HG03097 (cell line): Measurements from ENCODE around the gene SERP2.

Source experiments
- ATAC-seq: cut with Tn5 transposase; IDR thresholded peaks from one replicate; pipeline ENCODE4 v1.9.1; 2021; ENCODE audit not compliant: unreplicated experiment, low FRiP score

Gene SERP2

GRCh38 chr13:44407891-44408290, 34.3 kb downstream of the SERP2 start:
- ATAC-seq, result no peak

DNA sequence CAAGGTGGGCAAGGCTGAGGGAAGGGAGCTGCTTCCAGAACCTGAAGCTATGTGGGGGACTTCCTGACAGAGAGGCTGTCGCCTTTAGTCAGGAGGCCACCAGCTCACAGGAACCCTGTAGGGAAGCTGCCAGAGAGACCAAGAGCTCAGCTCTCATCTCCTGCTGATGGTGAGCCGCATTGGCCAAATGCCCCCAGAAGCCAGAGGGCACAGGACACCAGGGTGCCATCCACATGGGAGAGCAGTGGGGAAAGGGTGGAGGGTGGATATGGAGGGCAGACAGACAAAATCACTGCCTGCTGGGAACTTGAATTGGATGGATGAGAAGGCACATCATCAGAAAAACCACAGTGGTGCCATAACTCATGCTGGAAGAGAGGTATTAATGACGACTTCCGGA, 36.0 kb downstream of the SERP2 start:
- ATAC-seq, result no peak

DNA sequence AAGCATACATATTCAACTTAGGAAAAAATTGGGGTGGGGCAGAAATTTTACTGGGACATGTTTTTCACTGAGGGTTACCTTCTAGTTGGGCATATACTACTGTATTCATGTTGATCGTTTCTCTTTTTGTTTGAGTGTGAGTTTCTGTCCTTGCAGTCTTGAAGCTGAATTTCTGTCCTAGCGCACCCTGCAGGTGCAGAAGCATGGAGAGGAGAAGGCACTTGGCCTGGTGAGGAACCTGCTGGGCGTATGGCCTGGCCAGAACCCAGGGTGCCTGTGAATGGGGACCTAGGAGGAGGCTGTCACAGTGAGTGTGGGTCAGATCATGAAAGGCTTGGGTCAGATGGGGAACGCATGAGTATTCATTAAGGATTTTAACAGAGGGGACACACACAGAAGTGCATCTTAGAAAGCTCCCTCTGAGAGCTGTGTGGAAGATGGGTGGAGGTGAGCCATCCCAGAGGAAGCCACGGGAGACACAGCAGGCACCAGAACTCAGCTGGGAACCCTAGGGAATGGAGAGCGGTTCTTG, 36.8 kb downstream of the SERP2 start:
- no peak for ATAC-seq

DNA sequence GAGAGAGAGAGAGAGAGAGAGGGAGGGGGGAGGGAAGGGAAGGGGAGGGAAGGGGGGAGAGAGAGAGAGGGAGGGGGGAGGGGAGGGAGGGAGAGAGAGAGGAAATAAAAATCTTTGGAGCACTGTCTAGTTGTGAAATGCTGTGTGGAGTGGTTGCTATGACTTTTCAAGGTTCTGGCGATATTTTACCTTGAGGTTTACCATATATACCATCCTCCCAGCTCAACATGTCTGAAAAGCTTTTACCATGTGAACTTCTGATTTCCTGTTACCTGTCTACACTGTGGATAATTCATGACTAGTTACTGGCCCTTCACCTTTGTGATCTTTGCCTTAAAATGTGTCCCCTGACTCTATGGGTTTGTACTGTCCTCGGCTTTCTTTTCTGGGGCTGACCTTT, 38.2 kb downstream of the SERP2 start:
- no peak for ATAC-seq

DNA sequence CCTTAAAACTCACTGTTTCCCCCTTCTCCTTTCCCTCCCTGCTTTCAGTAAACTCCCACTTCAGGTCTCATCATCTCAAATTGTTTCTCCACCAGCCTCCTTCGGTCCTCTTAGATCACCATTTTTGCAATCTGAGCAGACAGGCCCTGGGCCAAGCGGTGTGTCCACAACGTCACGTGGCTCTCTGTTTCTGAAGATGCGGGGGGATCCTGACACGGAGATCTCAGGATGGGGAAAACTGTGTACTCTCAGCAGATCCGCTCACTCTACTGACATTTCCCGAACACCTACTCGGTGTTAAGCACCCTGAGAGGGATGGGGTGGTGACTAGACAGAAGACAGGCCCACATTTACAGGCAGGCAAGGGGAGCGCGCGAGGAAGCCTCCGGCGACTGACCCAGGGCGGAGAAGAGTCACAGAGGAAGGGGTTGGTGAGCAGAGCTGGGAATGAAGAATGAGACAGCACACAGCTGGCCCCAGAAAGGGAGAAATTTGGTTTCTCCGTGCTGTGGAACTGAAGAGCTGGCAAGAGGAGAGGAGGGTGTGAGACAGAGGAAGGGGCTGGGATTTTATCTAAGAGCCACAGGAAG, 38.8 kb downstream of the SERP2 start:
- no peak for ATAC-seq

GRCh38 chr13:44413095-44413494, 39.5 kb downstream of the SERP2 start:
- no peak for ATAC-seq

GRCh38 chr13:44414716-44415115, 41.1 kb downstream of the SERP2 start:
- ATAC-seq, result no peak

DNA sequence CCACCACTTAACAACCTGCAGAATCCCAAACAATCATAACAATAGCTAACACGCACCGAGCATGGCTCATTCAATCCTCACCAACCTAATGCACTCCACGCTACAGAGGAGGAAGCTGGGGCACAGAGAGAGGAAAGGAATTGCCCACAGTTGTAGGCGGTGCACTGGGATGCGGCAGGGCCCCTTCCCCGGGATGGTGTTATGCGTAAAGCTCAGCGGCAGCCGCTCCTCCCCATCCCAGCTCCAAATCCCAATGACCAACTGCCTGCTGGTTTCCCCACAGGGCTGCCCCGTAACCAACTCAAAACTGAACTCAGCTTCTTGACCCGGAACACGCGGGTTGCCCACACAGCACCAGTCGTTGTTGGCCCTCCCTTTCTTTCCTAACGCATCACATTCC, 42.2 kb downstream of the SERP2 start:
- no peak for ATAC-seq

GRCh38 chr13:44416301-44416700, 42.7 kb downstream of the SERP2 start:
- ATAC-seq, result no peak

- no peak for ATAC-seq
These were observed 43.1 kb downstream of the SERP2 start for GRCh38 chr13:44416744-44417143.

GRCh38 chr13:44417446-44417845, 43.8 kb downstream of the SERP2 start:
- ATAC-seq, result no peak

DNA sequence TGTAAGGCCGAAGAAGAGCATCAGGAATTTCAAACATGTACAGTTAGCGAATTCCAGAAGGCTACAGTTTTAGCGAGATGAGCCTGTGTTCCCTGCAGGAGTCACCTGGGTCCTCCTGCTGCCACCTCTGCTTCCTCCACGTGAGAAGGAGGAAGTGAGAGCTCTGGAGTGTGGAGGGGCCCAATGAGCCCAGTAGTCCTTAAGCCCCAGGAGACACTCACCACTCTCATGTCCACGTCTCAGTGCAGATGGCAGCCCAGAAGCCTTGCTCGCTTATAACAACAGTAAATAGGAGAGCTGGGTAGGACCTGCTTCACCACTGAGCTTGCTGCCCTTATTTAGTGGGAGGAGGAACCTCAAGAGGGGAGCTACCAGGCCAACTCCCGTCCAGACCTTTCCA, 44.3 kb downstream of the SERP2 start:
- no peak for ATAC-seq

GRCh38 chr13:44420376-44421220, 47.0 kb downstream of the SERP2 start:
- no peak for ATAC-seq

DNA sequence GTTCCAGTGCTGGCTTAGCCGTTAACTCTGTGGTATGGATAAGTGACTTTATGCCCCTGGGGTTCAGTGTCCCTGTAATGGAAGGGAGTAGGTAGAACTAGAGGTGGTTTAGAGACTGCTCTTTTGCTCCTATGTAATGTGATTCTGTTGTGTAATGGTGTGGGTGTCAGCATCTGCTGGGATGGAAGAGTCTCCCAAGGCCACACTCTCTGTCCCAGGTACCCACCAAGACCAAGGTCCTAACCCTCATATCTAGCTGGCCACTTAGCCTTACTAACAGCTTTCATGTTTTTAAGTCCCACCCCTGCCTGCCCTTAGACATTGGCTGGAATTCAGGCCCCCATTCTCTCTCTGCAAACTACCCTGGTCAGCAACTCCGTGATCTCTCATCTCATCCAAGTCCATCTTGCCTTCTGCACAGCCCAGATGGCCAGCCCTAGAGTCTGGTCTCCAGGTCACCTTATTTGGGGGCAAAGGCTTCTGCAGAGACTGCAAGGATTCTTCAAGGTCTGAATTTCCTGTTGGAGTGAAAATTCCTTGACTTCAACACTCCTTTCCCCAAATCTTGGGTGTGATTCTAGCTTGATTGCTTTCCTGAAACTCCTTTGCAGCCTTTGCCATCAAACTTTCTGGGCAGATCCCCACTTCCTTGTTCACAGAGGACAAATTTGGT, 48.4 kb downstream of the SERP2 start:
- ATAC-seq, result no peak

DNA sequence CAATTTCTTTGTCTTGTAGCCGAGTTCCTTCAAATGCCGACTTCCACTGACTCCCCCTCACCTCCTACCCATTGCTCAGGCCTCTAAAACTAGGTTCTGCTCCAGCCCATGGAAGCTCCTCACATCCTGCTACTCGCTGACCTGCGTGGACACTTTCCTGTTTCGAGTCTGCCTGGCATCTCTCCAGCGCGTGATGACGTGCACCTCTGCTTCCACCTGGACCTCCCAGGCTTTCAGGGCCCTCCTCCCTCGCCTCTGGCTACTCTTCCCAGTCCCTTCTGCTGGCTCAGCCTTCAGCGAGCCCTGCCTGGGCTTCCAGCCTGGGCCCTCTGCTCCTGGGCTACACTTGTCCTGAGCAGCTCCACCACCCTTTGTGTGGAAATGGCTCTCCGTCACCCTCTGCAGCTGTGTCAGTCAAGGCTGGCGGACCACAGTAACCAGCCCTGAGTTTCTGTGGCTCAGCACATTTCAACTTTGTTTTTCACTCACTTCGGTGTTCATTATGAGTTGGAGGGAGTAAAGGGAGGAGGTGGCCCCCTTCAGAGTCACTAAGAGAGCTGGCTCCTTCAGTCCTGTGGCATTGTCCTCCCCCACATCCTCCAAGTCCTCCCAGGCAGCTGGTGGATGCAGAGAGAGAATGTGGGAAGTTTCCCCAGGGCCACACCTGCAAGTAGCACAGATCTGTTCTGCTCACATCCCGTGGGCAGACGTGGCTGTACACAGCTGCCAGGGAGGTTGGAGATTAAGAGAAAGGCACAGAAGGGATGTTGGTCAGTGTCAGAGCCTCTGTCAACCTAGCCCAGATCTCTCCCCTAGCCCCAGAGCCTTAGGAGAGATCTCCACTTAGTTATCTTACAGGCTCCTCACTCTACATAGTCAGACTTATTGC, 49.4 kb downstream of the SERP2 start:
- no peak for ATAC-seq

- no peak for ATAC-seq
These were observed 50.2 kb downstream of the SERP2 start for GRCh38 chr13:44423824-44424223.

DNA sequence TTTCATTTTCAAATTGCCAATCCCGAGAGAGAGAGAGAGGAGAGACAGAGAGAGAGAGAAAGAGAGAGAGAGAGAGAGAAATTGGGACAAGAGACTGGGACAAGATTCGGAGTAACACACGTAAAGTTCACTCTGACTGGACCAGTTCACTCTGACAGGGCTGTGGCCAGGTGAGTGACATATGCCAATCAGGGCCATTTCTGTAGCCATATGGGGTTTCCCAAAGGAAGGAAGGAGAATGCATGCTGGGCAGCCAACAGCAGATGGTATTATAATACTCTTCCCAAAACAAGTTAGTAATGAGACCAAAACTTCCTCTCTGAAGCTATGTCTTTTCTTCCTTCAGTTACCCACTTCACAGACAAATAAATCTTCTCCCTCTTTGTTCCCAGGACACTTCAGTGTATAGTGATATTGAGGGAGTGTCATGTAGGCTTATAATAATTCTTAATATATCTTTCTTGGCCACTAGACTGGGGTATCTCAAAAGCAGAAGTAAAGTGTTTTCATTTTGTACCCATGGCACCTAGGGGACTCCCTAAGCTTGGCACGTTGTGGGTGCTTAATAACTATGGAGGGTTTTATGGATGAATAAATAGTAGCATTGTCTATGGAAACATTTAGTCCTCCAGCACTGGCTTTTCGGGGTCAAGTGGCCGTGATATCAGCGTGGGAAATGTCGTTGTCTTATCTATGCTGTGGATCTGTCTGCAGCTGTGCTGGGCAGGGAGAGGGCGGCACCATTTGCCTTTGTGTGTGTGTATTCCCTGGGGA, 51.6 kb downstream of the SERP2 start:
- no peak for ATAC-seq

DNA sequence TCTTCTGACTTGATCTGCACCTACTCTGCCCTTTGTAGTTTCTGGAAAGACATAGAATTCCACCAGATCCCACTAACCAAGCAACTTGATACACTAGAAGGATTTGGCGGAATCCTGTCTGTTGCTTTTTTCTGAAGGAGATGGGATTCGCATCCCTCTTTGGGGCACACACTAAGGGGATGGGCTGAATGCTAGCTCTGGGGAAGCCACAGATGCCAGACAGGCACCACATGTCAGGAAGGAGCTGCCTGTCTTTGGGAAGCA, 52.1 kb downstream of the SERP2 start:
- ATAC-seq, result no peak

DNA sequence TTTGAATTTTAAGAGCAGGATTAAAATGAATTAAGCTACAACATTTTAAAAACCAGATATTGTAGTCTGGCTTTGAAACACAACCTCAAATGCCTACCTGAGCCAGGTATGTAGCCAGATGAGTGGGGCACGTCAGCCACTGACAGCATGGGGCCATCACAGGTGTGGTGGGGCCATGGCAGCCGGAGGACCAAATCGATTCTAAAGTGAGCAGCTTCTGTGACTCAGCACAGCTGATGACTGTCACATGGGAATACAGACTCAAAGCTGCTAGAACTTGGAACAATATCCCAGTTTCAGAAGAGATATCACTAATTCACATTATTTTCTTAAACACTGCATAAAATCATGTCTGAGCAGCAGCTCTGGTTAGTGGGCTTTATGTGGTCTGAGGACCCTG, 52.8 kb downstream of the SERP2 start:
- no peak for ATAC-seq

- no peak for ATAC-seq
These were observed 55.7 kb downstream of the SERP2 start for GRCh38 chr13:44429311-44429710.
